Ascending aorta (tissue), 2 donors: ENCODE measurements around the gene IFITM2. TPM values are rescaled to one million over a fixed set of nuclear protein-coding genes. Genes with fewer than 3 reads are reported as not detected.
"Not testable (repeated sequence)": the region's sequence is repeated elsewhere in the genome, so short reads cannot be mapped to it uniquely, and the experiment has no call there.

Experiments used
- DNase-seq, 2 donors: peaks; one replicate each; pipeline ENCODE4 v3.0.0-alpha.2; 2019; ENCODE audit warnings: low spot score in 2 of 2
- H3K27ac ChIP-seq, 2 donors: fragments of 200-600 bp; sonication (generic); one replicate each; pipeline ENCODE4 v1.5.1; 2016 to 2017; ENCODE audit warnings: mild to moderate bottlenecking in 1 of 2
- H3K27me3 ChIP-seq: fragments of 200-600 bp; sonication (generic); one replicate; pipeline ENCODE4 v1.5.1; 2017
- H3K36me3 ChIP-seq, 2 donors: fragments of 200-600 bp; sonication (generic); one replicate each; pipeline ENCODE4 v1.5.1; 2016
- H3K4me1 ChIP-seq, 2 donors: fragments of 200-600 bp; sonication (generic); one replicate each; pipeline ENCODE4 v1.5.1; 2016 to 2017; ENCODE audit warnings: mild to moderate bottlenecking in 1 of 2
- H3K4me3 ChIP-seq, 2 donors: fragments of 200-600 bp; sonication (generic); one replicate each; pipeline ENCODE4 v1.5.1; 2016 to 2017; ENCODE audit warnings: mild to moderate bottlenecking in 1 of 2
- H3K9me3 ChIP-seq, 2 donors: fragments of 200-600 bp; sonication (generic); one replicate each; pipeline ENCODE4 v1.5.1; 2016
- CTCF ChIP-seq, 3 experiments: fragments of 200-600 bp in 2 of 3; fragments of 450-650 bp in 1 of 3; sonication (generic) in 2 of 3; IDR thresholded peaks; one replicate each; pipeline ENCODE4 v1.5.1; 2016 to 2019; ENCODE audit warnings: antibody characterized with exemption in 3 of 3, mild to moderate bottlenecking in 1 of 3, moderate library complexity in 1 of 3
- intact Hi-C: fragments of 100-400 bp; cut with DNase I; formaldehyde crosslinking; loops from one replicate; pipeline ENCODE4 v1.15.1; 2023
- total RNA-seq: library from RNA; depleted of rRNA; stranded (reverse); fragments of >200 nt; gene quantifications from one replicate; pipeline ENCODE4 v1.1.0, GENCODE V29; 2016

IFITM2 gene
- total RNA-seq, 1 donor from 2014 or later: 1,131 TPM

- intact Hi-C loops: loop anchor here (1.0 kb wide), 1 partner anchor 26 kb away; no protein-coding TSS in a partner anchor
- no peak for TF ChIP-seq CTCF (IDR thresholded peaks at IDR 0.05)
- peak overlapping the region; percentile 76 to 88 for H3K27ac ChIP-seq
- DNase-seq: no peak
- no peaks in the 10 kb centered on the region for H3K27me3 ChIP-seq
- H3K4me1 ChIP-seq: peaks cover 9 to 26% of the 10 kb centered on the region in 2 donors
- H3K36me3 ChIP-seq: no peaks in the 10 kb centered on the region
- H3K4me3 ChIP-seq: no peak overlapping the region
- H3K9me3 ChIP-seq: no peaks in the 10 kb centered on the region
These were observed 19.9 kb downstream of the IFITM2 start for GRCh38 chr11:327581-327923.

- intact Hi-C loops: no loop called here
- Histone ChIP-seq H3K9me3 (no peaks in the 10 kb centered on the region), H3K36me3 (no peaks in the 10 kb centered on the region), H3K4me1 (peaks cover 9 to 26% of the 10 kb centered on the region in 2 donors), H3K4me3 (no peak overlapping the region), H3K27ac (no peak overlapping the region), H3K27me3 (no peaks in the 10 kb centered on the region)
- no peak for TF ChIP-seq CTCF (IDR thresholded peaks at IDR 0.05)
- peak in 1 of 2 donors; percentile 57 for DNase-seq
These were observed 20.4 kb downstream of the IFITM2 start for GRCh38 chr11:328012-328411.

DNA sequence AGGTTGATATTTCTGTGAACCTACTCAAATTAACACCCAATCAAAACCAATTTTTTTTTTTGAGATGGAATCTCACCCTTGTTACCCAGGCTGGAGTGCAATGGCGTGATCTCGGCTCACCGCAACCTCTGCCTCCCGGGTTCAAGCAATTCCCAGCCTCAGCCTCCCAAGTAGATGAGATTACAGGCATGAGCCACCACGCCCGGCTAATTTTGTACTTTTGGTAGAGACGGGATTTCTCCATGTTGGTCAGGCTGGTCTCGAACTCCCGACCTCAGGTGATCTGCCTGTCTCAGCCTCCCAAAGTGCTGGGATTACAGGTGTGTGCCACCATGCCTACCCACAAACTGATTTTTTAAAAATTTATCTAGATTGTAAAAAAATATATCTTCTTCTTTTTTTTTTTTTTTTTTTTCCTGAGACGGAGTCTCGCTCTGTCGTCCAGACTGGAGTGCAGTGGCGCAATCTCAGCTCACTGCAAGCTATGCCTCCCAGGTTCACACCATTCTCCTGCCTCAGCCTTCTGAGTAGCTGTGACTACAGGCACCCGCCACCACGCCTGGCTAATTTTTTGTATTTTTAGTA lies 21.0 kb downstream of the IFITM2 start:
- H3K27me3 ChIP-seq, H3K27ac ChIP-seq, H3K4me3 ChIP-seq, H3K36me3 ChIP-seq, intact Hi-C loops, H3K9me3 ChIP-seq: not testable (repeated sequence)
- H3K4me1 ChIP-seq: peaks cover 9 to 26% of the 10 kb centered on the region in 2 donors
- DNase-seq: peak in 1 of 2 donors; percentile 58

GRCh38 chr11:329886-330253 lies 22.3 kb downstream of the IFITM2 start:
- H3K27me3 ChIP-seq: no peaks in the 10 kb centered on the region
- no peak overlapping the region for H3K27ac ChIP-seq
- no peaks in the 10 kb centered on the region for H3K36me3 ChIP-seq
- H3K9me3 ChIP-seq: no peaks in the 10 kb centered on the region
- intact Hi-C loops: no loop called here
- peaks cover 6 to 20% of the 10 kb centered on the region in 2 donors for H3K4me1 ChIP-seq
- TF ChIP-seq CTCF (IDR thresholded peaks at IDR 0.05): no peak
- H3K4me3 ChIP-seq: no peak overlapping the region
- no peak for DNase-seq

DNA sequence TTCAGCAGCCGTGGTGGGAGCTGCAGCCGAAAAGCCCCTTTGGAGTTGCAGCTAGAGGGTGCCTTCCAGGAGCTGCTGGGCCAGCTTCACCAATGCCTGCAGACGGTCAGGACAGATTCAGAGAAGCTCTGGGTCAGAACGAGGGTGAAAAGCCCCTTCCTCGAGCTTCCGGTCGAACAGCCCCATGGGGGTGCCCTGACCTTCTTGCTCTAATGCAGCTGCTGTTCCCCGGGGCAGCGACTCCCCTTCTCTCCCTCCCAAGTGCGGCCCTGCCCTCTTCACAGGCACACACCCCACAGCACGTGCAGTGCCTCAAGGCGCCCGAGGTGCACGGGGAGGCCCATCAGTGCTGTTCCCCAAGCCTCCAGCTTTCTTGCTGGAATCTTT lies 22.7 kb downstream of the IFITM2 start:
- Histone ChIP-seq H3K27ac (no peak overlapping the region), H3K27me3 (no peaks in the 10 kb centered on the region), H3K4me1 (peaks cover 6 to 19% of the 10 kb centered on the region in 2 donors), H3K4me3 (no peak overlapping the region), H3K9me3 (no peaks in the 10 kb centered on the region), H3K36me3 (no peaks in the 10 kb centered on the region)
- intact Hi-C loops: no loop called here
- TF ChIP-seq CTCF (IDR thresholded peaks at IDR 0.05): no peak
- no peak for DNase-seq

DNA sequence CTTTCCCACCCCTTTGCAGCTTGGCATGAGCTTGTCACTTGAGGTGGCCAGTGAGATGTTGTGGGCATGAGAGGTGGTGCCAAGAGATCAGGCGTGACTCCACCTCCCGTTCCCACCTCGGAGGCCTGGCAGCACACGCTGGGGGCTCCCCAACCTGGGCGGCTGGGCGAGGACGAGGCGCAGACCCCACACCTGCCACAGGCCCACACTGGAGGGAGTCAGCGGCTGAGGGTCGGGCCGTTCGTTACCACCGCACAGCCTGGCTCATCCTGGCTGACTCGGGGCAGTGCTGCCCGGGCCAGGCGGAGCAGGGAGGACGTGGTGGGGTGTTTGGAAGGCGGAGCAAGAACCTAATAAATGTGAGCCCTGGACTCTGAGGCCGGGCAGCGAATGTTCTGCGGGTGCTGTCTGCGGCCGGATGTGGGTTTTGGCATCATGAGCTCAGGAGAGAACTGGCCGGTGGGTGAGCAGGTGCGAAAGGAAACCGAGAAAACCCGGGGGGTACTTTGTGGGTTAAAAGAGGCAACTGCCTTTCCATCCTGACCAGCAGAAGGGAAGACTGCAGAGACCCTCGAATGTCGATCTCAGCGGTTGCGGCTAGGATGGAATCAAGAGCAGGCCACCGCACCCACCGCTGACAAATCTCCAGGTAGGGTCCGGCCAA lies 23.2 kb downstream of the IFITM2 start:
- no peak overlapping the region for H3K27ac ChIP-seq
- TF ChIP-seq CTCF (IDR thresholded peaks at IDR 0.05): no peak
- DNase-seq: no peak
- no peaks in the 10 kb centered on the region for H3K36me3 ChIP-seq
- intact Hi-C loops: no loop called here
- H3K27me3 ChIP-seq: no peaks in the 10 kb centered on the region
- no peaks in the 10 kb centered on the region for H3K9me3 ChIP-seq
- no peak overlapping the region for H3K4me3 ChIP-seq
- H3K4me1 ChIP-seq: peaks cover 6 to 16% of the 10 kb centered on the region in 2 donors
